K562 (cell line): ENCODE data around the gene RAI1. TPM values are rescaled to one million over a fixed set of nuclear protein-coding genes. Genes with fewer than 3 reads are reported as not detected.

Experiments
- ATF4 ChIP-seq: fragments of 450-650 bp; formaldehyde crosslinking; IDR thresholded peaks from 2 replicates; pipeline ENCODE4 v1.4.0; 2022; ENCODE audit warnings: mild to moderate bottlenecking, moderate library complexity
- BRD4 ChIP-seq: fragments of 200-600 bp; sonication (generic); IDR thresholded peaks from 2 replicates; pipeline ENCODE4 v1.6.1; 2017; ENCODE audit warnings: inconsistent platforms
- CHD1 ChIP-seq: fragments of 200-600 bp; sonication (generic); IDR thresholded peaks from one replicate; pipeline ENCODE4 v1.6.1; 2012; ENCODE audit warnings: mild to moderate bottlenecking, moderate library complexity, low read length, inconsistent platforms
- DEAF1 ChIP-seq: fragments of 450-650 bp; formaldehyde crosslinking; IDR thresholded peaks from 2 replicates; pipeline ENCODE4 v1.4.0; 2020; ENCODE audit warnings: mild to moderate bottlenecking, moderate library complexity
- HDAC1 ChIP-seq, 2 experiments: fragments of 450-650 bp; IDR thresholded peaks; 2 replicates each; pipeline ENCODE4 v1.6.1; 2016 to 2017; ENCODE audit warnings: inconsistent platforms in 1 of 2, mild to moderate bottlenecking in 1 of 2, moderate library complexity in 1 of 2
- HOXB6 ChIP-seq: fragments of 250-450 bp; sonication (Bioruptor Pico); IDR thresholded peaks from 2 replicates; pipeline ENCODE4 v1.5.1; 2022; ENCODE audit warnings: mild to moderate bottlenecking, borderline replicate concordance
- MAFF ChIP-seq: IDR thresholded peaks from 2 replicates; pipeline ENCODE4 v1.6.1; 2012; ENCODE audit warnings: low read length, improper control_type of control experiment
- MTA2 ChIP-seq: fragments of 450-650 bp; IDR thresholded peaks from 2 replicates; pipeline ENCODE4 v1.6.1; 2016; ENCODE audit warnings: low read depth
- NBN ChIP-seq: fragments of 450-650 bp; IDR thresholded peaks from 2 replicates; pipeline ENCODE4 v1.6.1; 2016; ENCODE audit warnings: low read depth, mild to moderate bottlenecking
- NR1H2 ChIP-seq: sonication (generic); formaldehyde crosslinking; IDR thresholded peaks from 2 replicates; pipeline ENCODE4 v1.4.0; 2020; ENCODE audit warnings: mild to moderate bottlenecking, missing genetic modification reagents
- NR2F6 ChIP-seq: fragments of 450-650 bp; formaldehyde crosslinking; IDR thresholded peaks from 2 replicates; pipeline ENCODE4 v1.4.0; 2020; ENCODE audit warnings: mild to moderate bottlenecking
- PCBP2 ChIP-seq: fragments of 200-400 bp; formaldehyde crosslinking; IDR thresholded peaks from 2 replicates; pipeline ENCODE4 v1.6.1; 2018; ENCODE audit warnings: low read length, low read depth, mild to moderate bottlenecking, moderate library complexity; ENCODE audit not compliant: poor library complexity, severe bottlenecking
- POLR3G ChIP-seq: IDR thresholded peaks from 2 replicates; pipeline ENCODE4 v1.6.1; 2011; ENCODE audit not compliant: insufficient read length, insufficient replicate concordance; ENCODE audit errors: extremely low read depth
- RBM14 ChIP-seq: fragments of 200-400 bp; formaldehyde crosslinking; IDR thresholded peaks from 2 replicates; pipeline ENCODE4 v1.6.1; 2018; ENCODE audit warnings: low read depth, mild to moderate bottlenecking, low read length, moderate library complexity, borderline replicate concordance; ENCODE audit not compliant: insufficient read depth
- RFX1 ChIP-seq: fragments of 450-650 bp; IDR thresholded peaks from 2 replicates; pipeline ENCODE4 v1.6.1; 2016; ENCODE audit warnings: mild to moderate bottlenecking, moderate library complexity
- SMAD4 ChIP-seq: fragments of 250-450 bp; sonication (Bioruptor Pico); conservative IDR thresholded peaks from 2 replicates; pipeline ENCODE4 v1.8.0; 2021; ENCODE audit warnings: inconsistent platforms, mild to moderate bottlenecking, moderate library complexity
- SMARCA4 ChIP-seq: fragments of 450-650 bp; IDR thresholded peaks from 2 replicates; pipeline ENCODE4 v1.6.1; 2016
- STAT5B ChIP-seq: fragments of 250-450 bp; sonication (Bioruptor Pico); IDR thresholded peaks from 2 replicates; pipeline ENCODE4 v1.8.0; 2021; ENCODE audit warnings: mild to moderate bottlenecking, inconsistent platforms
- ZBTB33 ChIP-seq: sonication (generic); formaldehyde crosslinking; IDR thresholded peaks from 2 replicates; pipeline ENCODE4 v1.8.1; 2023; ENCODE audit warnings: mild to moderate bottlenecking, missing genetic modification reagents
- ZNF212 ChIP-seq: fragments of 450-650 bp; formaldehyde crosslinking; IDR thresholded peaks from 2 replicates; pipeline ENCODE4 v1.4.0; 2020; ENCODE audit warnings: mild to moderate bottlenecking
- ZNF445 ChIP-seq: fragments of 250-450 bp; sonication (Bioruptor Pico); IDR thresholded peaks from 2 replicates; pipeline ENCODE4 v1.4.0; 2020; ENCODE audit warnings: low read depth, mild to moderate bottlenecking, moderate library complexity
- ZNF561 ChIP-seq: fragments of 450-650 bp; formaldehyde crosslinking; conservative IDR thresholded peaks from 2 replicates; pipeline ENCODE4 v1.4.0; 2020; ENCODE audit warnings: mild to moderate bottlenecking, moderate library complexity
- polyA plus RNA-seq, 8 experiments: library from polyadenylated mRNA; depleted of rRNA in 4 of 8; stranded (reverse) in 5 of 8; unstranded in 3 of 8; fragments of >200 nt; fragmentation: Nextera tagmentation in 2 of 8; fragmentation: Illumina TruSeq in 1 of 8; extraction: Ambion mirVana in 2 of 8; extraction: Trizol in 1 of 8; gene quantifications; 2 replicates each; pipeline versions ENCODE4 v1.2.1 to v1.2.3, GENCODE V29; 2011 to 2014; ENCODE audit warnings: inconsistent platforms in 1 of 8, missing spikeins in 1 of 8
- total RNA-seq, 7 experiments: library from RNA; depleted of rRNA in 6 of 7; stranded (reverse); fragments of >200 nt in 6 of 7; fragmentation: Illumina TruSeq in 2 of 7; extraction: Trizol in 2 of 7; gene quantifications; 2 replicates each; pipeline versions ENCODE4 v1.2.1 to v1.2.3, GENCODE V29; 2011 to 2021; ENCODE audit warnings: low replicate concordance in 1 of 7
- TF ChIP-seq, protein P1 (sequence below): sonication (generic); formaldehyde crosslinking; IDR thresholded peaks from 2 replicates; pipeline ENCODE4 v1.8.0; 2022; ENCODE audit warnings: missing genetic modification reagents, mild to moderate bottlenecking, moderate library complexity, borderline replicate concordance
- TF ChIP-seq, protein P2 (sequence below): fragments of 250-450 bp; sonication (Bioruptor Pico); IDR thresholded peaks from 2 replicates; pipeline ENCODE4 v1.8.0; 2021; ENCODE audit warnings: moderate library complexity, mild to moderate bottlenecking, inconsistent platforms

Gene RAI1
- total and polyA plus RNA-seq, 9 of the 15 experiments (the other 6 are each of a cell fraction or from before 2014, with no cell fraction given) = 0.68 to 19.9 (median 5.5) TPM

GRCh38 chr17:17837966-17838962 is 157.0 kb downstream of the RAI1 start (continued):
- TF ChIP-seq DEAF1 (CRISPR knock-in tag) (no peak), ZNF212 (CRISPR knock-in tag) (no peak), ATF4 (CRISPR knock-in tag) (no peak), BRD4 (no peak), ZNF561 (CRISPR knock-in tag) (no peak), HDAC1 (IDR thresholded peaks at IDR 0.05) (no peak), SMARCA4 (no peak; the same call in 1 of the 2 replicates), STAT5B (CRISPR knock-in tag) (no peak), RFX1 (no peak), POLR3G (no peak), RBM14 (no peak), NR2F6 (CRISPR knock-in tag) (no peak), ZNF445 (CRISPR knock-in tag) (no peak), CHD1 (no peak), NBN (no peak), PCBP2 (no peak), SMAD4 (no peak), MAFF (no peak), NR1H2 (CRISPR knock-in tag) (no peak), HOXB6 (no peak), ZBTB33 (CRISPR knock-in tag) (no peak), MTA2 (0 out of 2 replicates have a peak, but pooled peaks have one; percentile 12)
- TF ChIP-seq, protein P1, sequence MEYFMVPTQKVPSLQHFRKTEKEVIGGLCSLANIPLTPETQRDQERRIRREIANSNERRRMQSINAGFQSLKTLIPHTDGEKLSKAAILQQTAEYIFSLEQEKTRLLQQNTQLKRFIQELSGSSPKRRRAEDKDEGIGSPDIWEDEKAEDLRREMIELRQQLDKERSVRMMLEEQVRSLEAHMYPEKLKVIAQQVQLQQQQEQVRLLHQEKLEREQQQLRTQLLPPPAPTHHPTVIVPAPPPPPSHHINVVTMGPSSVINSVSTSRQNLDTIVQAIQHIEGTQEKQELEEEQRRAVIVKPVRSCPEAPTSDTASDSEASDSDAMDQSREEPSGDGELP (CRISPR knock-in tag) = no peak
- TF ChIP-seq, protein P2, sequence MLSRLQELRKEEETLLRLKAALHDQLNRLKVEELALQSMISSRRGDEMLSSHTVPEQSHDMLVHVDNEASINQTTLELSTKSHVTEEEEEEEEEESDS (CRISPR knock-in tag) = no peak
